Measurements from ENCODE around the gene SPTLC3. TPM values are rescaled to one million over a fixed set of nuclear protein-coding genes. Genes with fewer than 3 reads are reported as not detected.

Gene SPTLC3
- total RNA-seq, 1 donor from 2014 or later = 26.7 TPM

DNA sequence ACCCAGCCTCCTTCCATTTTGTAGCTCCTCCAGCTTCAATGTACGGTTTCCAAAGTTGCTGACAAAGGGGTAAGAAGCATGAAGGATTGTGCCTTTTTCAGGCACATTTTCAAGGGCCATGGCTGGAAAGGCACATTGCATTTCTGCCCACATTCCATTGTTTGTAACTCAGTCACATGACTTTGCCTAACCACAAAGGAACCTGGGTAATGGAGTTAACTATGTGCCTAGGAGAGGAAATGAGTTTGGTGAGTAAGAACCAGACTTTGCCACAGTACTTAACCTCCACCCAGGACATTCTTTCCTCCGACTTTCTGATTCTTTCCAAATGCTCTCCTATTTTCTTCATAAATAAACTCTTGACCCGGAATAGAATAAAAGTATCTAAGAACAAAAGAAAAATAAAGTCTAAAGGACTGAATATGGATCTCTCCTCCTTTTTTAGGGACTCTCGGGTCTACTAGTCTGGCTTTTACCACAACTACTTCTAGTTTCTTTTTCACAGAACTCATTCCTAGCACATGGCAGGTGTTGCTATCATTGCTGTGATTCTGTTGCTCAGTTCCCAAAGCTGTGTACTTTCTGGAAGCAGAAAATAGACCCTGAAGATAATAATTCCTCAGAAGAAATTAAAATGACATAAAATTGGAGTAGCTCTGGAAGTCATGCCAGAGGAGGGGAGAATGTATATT lies 130.8 kb downstream of the SPTLC3 start:
- no peak for DNase-seq (ENCODE audit: low spot score)

DNA sequence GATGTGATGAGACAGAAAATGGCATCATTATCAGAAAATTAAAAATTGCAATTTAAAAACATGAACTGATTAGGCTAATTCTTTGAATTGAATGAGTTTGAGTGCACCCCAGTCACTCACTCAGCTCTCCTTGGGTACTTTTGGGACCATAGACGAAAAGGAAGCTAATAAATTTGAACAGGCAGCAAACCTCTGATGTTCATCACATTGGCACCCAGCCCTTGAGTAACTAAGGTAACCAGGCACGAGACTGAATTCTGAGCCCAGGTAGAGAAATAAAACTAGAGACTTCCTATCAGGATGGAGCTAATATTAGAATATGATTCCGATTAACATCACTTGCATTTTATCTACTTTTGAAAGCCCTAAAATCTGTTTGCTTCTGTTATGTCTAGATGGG lies 131.4 kb downstream of the SPTLC3 start:
- DNase-seq (ENCODE audit: low spot score) = no peak

DNA sequence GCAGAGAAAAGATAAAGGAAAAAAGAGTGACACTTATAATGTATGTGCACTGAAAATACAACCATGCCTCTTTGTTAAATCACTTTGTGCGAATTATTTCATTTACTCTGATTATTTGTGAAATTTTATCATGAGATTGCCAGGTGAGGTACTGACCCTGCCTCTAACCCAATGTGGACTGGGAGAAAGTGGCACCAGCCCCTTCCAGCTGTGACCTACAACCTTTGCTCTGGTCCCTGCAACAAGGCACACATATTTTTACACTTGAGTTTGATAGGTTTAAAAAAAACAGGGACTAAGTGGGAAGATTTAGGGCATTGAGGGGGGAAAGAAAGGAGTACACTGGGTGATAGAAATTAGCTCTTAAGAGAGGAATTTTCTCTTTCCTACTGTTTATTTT lies 132.0 kb downstream of the SPTLC3 start:
- DNase-seq (ENCODE audit: low spot score) = no peak

DNA sequence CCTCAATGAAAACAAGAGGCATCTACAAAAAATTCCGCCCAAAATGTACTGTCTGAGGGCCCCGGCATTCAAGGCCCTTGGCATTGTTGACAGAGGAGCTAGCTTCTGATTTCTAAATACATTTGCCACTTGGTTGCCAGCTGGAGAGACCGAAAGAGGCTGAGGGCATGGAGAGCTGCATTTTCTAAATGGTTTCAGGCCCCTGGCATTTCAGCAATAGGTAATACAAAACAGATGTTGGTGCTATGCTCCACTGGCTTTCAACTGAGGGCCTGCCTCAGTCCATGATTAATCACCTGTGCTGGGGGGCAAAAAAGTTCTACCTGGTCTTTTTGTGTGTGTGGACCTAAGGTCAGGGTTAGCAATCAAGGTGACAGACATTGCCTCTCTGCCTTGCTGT lies 132.8 kb downstream of the SPTLC3 start:
- DNase-seq (ENCODE audit: low spot score) = peak; percentile 14

DNA sequence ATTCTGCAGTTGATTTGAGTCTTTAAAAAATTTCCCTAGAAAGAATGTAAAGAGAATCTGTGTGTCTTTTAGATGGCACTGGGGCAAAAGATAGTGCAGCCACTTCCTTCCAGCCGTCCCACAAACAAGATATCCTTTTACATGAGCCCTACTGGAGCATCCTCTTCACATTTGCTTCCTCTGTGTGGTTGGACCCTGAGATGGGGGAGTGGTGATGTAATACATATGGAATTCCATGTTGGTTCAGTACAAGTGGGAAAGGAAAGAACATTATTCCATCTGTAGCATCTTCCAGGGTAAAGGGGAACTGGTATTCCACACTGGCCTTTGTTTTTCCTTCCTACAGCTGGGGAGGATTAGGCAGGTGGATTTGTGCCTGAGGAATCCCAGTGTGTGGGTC lies 133.4 kb downstream of the SPTLC3 start:
- no peak for DNase-seq (ENCODE audit: low spot score)

DNA sequence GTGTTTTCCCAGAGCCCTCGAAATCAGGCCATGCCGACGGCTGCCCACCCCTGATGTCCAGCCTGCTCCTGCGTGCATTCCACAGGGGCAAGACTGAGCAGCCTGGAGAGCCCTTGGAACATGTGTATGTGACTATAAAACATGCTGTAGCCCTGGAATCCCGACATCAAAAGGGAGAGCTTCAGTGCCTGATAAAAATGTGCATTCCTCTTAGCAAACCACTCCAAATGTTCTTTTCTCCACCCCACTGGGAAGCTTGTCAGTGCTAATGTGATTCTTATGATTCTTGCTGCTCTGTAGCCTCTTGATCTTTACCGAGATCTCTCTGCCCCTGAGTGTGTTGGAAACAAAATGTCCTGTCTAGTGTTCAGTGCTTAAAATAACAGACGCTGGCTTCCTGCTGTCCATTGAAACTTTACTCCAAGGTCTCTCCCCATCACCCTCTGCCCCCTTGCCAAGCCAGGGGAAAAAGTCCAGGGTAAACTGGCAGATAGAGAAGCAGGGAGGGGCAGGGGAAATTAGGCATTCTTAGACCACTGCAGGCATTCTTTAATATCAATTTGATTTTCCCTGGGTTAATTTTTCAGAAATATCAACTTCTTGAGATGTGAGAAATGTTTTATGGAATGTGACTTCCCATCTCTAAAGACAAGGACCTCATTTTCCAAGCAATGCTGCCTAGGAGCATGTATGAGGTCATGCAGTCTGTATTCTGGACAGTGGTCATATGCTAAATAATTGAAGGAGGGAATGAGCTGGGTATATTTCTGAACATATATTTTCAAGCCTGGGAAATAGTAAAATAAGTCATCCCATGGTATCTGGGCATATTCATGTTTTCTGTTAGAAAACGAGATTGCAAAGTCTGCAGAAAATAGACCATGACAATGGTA lies 138.5 kb downstream of the SPTLC3 start:
- no peak for DNase-seq (ENCODE audit: low spot score)

DNA sequence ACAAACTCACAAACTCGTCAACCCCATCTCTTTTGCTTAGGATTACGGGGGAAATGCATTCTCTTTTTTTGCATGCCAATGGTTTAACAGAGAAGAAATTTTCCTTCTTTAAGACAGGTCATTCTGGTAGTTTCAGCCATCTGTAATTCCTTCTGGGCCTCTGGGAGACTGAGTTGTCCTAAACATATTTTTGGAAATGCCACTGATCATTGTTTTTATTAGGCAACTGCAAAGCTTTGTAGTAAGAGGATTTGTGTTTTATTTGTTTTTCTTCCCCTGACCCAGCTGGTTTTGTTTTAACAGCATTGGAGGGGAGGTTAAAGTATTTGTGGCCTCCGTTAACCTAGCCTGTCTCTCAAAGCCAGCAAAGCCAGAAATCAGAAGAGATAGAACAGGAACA lies 139.2 kb downstream of the SPTLC3 start:
- no peak for DNase-seq (ENCODE audit: low spot score)

DNA sequence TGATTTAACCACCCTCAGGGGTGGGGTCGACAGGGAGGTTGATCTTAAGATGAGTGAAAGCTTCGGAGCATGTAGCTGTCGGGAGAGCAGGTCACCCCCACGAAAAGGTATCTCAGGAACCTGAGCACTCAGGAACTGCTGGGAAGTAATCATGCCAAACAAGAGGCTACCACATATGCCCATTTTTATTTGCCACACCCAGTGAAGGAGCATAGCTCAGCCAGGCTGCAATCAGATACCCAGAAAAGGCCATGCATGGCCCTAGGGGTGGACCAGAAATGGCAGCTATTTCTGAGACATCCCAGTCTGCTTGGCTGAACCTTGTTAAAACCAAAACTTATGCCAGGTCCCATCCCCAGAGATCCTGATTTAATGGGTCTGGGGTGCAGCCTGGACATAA lies 139.6 kb downstream of the SPTLC3 start:
- DNase-seq (ENCODE audit: low spot score) = no peak

DNA sequence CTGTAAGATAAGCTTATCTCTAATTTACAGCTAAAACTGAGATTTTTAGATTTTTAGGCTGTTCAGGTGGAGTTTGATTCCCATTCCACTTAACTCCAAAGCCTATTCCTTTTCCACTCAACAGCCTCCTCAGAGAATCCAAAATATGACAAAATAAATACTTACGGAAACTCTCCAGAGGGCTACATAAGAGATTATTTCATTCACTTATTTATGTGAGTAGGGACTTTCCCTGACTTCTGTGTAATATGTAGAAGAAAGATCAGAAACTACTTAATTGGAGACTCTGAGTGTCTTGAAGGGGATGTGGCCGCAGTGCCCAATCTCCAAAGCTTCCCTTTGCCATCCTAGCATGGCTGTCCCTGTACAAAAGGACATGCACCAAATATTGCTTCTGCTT lies 140.2 kb downstream of the SPTLC3 start:
- DNase-seq (ENCODE audit: low spot score) = no peak

DNA sequence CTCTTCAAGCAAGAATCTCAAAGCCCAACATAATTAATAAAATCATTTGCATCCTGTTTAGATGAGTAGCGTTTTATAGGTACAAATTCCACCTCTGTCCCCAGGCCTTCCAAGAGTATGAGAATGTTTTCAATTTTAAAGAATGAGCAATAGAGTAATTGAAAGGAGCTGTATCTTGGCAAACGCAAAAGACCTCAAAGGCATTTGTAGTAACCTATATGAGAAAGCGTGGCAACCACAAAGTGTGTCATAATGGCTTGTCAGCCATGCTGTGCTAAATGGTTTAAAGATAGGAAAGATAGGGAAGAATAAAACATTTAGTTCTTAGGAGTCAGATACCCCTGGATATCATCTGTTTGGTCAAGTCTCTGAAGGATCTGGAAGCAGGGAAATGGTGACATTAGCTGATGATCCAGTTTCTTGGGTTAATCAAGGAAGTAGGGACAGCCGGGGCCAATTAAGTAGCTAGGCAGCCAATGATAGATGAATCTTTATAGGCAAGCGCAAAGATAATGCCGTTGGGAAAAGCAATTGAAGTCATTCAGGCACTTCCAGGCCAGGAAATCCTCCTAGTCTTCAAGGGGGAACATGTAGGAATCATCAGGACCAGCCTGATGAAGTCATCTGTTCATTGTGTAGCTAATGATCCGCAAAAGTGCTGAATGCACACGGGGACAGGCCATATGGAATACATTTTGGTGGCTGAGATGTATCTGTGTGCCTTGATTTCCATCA lies 140.8 kb downstream of the SPTLC3 start:
- DNase-seq (ENCODE audit: low spot score) = no peak

DNA sequence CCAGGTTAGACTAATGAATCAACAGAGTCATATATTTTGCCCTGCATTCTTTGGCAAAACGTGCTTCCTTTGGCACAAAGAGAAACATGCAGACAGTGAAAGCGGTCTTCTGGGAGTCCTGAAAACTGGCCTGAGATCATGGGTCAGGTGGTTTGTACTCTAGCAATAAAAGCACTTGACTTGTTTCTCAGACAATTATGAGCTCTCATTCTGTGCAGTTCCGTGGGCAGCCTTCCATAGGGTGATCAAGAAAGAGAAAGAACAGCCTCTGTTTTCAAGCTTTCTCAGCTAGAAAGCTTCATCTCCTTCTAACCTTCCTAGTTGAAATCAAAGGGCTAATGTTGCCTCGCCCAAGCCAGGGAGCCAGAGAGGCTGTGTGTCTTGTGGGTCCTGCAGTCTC lies 149.6 kb downstream of the SPTLC3 start:
- DNase-seq (ENCODE audit: low spot score) = no peak

DNA sequence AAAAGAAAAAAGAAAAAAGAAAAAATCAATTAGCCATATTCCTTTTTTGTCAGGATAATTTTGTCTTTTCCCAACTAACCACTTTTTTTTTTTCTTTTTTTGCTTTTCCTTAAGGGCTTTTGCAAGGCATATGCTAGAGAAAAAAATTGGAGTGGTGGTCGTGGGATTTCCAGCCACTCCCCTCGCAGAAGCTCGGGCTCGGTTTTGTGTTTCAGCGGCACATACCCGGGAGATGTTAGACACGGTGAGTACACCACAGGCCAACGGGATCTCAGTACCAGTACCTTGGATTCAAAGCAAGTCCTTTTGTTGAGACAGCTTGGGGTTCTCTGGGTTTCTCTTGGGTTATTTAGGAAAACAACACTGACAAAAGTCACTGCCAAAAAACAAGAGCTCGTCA lies 151.1 kb downstream of the SPTLC3 start:
- DNase-seq (ENCODE audit: low spot score) = no peak

DNA sequence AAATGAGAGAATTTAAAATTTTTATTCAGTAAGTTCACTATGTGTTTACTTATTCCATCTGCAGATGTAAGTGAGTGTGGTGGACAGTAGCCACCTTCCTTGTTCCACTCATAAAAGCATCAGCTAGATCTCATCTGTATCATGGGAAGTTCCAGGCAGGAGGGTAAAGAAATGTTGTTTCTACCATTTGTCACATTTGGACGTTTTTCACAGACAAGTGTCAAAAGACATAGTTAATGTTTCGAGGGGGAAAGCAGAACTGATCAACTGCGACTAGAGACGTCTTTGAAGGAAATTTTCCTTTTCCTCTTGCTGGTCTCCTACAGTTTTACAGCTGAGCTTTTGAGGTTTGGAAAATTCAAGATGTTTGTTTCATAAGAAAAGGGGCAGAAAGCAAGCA lies 156.4 kb downstream of the SPTLC3 start:
- DNase-seq (ENCODE audit: low spot score) = no peak

DNA sequence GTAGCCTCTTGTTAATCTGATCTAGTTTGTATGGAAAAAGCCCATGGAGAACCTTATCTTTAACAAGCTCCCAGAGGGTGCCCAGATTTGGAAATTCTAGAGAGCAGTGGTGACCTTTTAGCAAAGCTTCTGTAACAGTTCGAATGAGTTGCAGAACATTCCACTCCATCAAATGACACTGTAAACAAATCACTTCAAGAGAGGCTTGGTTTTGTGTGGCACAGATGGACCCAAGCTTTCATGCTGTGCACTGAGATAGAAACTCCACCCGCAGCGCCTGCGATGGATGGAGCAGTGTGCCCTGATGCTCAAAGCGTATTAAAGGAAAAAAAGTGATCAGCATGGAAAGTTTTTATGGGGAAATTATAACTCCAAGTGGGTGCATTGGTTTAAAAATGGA lies 157.2 kb downstream of the SPTLC3 start:
- DNase-seq (ENCODE audit: low spot score) = no peak

DNA sequence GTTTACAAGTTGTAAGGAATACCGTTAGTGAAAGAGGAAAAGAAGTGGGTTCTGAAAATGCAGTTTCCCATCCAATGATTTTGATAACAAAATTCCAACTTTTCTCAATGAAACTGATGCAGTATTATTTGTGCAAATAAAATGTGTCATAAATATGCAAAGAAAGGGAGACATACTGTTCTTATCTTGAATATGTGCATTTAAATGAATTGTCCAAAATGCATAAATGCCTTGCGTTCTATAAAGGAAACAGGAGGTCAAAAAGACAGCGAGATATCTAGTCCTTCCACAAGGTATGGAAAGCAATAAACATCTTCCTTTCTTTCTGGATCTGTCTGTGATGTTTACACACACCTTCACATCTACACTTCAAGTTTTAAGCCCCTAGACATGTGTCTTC lies 157.7 kb downstream of the SPTLC3 start:
- no peak for DNase-seq (ENCODE audit: low spot score)

DNA sequence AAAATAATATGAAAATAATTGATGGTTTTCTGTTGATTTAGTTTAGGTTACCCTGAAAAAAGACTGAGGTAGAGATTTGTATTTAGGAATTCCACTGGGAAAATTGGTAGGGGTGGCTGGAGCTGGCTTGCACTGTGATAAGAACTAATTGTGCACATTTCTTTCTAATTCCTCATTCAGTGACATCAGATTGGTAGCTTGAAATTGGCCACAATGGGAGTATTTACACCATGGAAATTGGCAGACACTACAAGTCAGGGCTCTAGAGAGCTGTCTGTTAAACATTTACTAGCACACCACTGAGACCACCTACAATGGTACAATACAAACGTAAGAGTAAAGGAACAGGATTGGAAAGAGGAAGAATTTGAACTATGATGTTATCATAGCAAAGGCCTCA lies 160.3 kb downstream of the SPTLC3 start:
- DNase-seq (ENCODE audit: low spot score) = no peak

DNA sequence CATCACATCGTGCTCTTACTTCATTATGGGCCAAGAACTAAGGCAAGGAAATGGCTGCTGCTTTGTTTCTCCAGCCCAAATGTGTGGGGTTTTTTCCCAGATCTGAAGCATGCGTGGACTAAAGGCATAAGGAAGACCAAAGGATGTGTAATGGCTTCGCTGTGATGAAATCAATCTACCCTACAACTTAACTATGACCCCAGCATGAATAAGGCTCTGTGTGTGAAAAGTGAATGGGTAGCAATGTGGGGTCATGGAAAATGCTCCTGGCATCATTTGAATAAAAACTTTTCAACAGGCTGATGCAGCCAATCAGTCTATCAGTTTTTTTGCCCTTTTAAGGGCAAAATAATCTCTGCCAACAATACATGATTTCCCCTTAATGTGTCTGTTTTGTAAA lies 162.0 kb downstream of the SPTLC3 start:
- no peak for DNase-seq (ENCODE audit: low spot score)

DNA sequence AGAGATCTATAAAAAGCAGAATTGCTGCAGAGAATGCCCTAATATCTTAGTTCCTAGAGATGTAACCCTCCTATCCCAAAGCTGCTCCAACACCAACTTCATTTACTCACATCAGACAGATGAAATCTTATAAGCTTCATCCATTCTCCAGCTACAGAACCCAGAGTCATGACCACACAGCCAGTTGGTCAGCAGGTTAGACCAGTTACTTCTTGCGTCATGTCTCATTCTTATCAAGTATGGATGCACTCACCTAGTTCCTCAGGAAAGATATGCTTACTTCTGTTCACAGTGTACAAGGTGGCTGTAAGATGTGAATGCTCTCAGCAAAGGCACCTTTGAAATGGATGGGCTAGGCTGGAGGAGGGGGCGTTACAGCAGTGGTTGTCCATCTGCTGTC lies 164.4 kb downstream of the SPTLC3 start:
- DNase-seq (ENCODE audit: low spot score) = no peak

DNA sequence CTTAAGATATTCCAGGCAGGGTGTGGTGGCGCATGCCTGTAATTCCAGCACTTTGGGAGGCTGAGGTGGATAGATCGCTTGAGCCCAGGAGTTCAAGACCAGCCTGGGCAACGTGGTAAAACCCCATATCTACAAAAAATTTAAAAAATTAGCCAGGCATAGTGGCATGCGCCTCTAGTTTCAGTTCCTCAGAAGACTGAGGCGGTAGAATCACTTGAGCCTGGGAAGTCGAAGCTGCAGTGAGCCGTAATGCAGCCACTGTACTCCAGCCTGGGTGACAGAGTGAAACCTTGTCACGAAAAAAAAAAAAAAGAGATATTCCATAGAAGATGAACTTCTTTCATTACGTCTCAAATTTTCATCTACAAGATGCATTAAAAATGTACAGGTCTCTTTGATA lies 165.6 kb downstream of the SPTLC3 start:
- DNase-seq (ENCODE audit: low spot score) = no peak

DNA sequence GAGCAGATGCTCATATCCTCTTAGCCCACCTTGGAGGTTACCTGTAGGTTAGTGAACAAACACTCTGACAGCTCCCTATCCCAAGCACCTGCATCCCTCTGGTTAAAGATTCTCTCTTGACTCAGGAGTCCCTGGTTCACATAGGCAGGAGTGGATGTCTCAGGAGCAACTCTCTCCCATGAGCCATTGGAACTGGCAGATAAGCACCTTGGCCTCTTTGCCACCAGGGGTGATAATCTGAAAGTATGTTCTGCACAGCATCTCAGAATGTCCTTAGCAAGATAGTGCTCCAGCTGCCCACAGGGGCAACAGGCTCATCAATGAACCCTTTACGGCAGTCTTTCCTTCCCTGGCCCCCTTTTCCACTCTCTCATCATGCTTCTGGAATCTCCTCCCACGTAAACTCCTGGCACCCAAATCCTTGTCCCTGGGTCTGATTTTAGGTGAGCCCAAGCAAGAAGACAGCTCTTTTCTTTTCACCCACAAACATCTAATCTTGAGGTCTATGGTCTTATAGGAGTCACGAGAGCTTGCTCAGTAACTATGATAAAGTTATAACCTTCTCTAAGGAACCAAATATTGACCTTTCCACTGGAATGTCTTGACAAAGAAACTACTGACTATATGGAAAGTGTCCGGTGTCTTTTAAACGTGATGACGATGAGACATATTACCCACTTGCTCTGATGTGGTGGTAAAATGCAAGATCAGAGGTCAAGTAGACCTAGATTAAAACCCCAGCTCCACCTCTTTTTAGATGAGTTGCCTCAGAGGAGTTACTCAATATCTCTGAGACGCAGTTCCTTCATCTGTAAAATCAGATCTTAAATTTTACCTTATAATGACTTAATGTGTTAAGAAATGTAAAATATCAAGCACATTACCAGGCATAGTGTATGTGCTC lies 172.5 kb downstream of the SPTLC3 start:
- no peak for DNase-seq (ENCODE audit: low spot score)

DNA sequence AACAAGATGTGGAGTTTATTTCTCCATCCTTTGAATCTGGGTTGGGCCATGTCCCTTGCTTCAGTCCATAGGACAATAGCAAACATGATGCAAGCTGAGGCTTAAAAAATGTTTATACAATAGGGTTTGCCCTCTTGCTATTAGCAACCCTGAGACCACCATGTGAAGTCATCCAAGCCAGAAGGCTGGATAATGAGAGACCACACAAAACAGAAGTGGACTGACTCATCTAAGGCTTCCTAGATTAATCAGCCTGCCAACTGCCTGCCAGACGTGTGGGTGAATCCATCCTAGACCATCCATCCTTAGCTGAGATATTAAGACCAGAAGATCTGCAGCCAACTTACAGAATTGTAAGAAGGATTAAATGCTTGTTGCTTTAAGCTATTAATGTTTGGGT lies 174.2 kb downstream of the SPTLC3 start:
- DNase-seq (ENCODE audit: low spot score) = no peak
